GM21717 (cell line): ENCODE results near the gene SPEN.
A peak's percentile ranks its signal among the peaks of the same experiment; 100 is the strongest.
"Not testable (repeated sequence)": the region's sequence is repeated elsewhere in the genome, so short reads cannot be mapped to it uniquely, and the experiment has no call there.

Source experiments
- ATAC-seq: cut with Tn5 transposase; IDR thresholded peaks from one replicate; pipeline ENCODE4 v1.9.1; 2021; ENCODE audit warnings: mild to moderate bottlenecking, moderate library complexity; ENCODE audit not compliant: unreplicated experiment

The SPEN gene

DNA sequence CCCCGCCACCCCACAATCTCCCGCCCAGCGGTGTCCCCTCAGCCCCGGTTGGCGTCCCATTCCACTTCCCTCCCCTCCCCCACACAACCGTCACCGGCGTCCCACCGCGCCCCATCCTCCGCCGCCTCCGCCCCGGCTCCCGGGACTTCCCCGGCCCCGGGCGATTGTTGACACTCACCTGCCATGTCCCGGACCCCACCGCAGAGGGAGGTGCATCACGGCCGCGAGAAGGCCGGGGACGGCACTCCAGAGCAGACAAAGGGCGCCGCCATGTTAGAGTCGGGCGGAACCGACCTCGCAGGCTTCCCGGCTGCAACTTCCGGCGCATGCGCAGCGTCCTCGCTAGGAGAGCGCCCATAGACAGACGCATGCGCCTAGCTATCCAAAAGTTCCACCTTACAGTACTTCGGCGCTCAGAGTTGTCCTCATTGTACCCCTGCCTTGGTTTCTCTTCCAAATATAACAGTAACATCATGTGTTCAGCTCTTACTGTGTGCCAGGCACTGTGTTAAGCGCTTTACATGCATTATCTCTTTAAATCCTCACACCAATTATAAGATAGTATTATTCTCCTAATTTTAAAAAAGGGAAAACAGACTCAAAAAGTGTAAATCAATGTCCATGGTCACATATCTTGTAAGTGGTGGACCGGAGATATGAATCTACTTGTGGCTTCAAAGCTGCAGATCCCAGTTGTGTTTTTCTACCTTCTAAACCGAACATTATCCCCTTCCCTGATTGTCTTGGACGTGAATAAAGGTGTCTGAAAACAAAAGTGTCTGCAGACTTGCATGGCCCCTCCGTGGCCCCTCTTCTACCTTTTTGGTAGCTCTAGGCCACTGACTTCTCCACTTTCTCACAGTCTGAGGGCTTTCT, 128.5 kb downstream of the SPEN start, which contains the start of gene ZBTB17:
ZBTB17 (minus strand) TSS at position 297 of the 876 bp plus-strand sequence. CDS start 27,606 bp downstream, outside the sequence.
- peak; percentile 54 for ATAC-seq

DNA sequence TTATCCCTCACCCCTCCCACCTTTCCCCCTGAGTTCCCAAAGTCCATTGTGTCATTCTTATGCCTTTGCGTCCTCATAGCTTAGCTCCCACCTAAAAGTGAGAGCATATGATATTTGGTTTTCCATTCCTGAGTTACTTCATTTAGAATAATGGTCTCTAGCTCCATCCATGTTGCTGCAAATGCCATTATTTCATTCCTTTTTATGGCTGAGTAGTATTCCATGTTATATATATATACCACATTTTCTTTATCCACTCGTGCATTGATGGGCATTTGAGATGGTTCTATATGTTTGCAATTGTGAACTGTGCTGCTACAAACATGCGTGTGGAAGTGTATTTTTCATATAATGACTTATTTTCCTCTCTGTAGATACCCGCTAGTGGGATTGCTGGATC, 130.4 kb downstream of the SPEN start:
- not testable (repeated sequence) for ATAC-seq

DNA sequence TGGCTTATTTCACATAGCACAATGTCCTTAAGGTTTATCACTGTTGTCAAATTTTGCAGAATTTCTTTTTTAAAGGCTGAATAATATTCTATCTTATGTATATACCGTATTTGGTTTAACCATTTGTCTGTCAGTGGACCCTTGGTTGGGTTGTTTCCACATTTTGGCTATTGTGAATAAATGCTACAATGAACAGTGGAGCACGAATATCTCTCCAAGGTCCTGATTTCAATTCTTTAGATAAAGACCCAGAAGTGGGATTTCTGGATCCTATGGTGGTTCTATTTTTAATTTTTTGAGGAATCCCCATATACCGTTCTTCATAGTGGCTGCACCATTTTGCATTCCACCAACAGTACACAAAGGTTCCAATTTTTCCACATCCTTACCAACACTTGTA, 134.2 kb downstream of the SPEN start:
- ATAC-seq: no peak

DNA sequence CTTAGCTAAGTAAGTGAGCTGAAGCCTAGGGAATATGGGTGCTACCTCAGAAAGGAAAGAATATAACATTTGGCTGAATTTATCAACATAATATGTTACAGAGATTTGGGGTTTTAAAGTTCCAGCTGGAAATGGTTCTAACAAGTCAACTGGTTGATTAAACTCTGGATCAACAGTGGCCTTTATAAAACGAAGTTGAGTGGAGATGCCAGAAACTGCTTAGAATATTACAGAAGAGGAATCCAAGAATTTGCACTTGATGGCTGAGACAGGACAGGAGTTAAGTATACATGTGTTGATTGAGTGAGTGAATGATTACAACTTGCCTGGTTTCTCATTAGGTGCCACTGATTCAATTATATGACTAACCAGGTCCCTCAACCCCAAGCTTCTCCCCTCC, 135.8 kb downstream of the SPEN start:
- no peak for ATAC-seq

DNA sequence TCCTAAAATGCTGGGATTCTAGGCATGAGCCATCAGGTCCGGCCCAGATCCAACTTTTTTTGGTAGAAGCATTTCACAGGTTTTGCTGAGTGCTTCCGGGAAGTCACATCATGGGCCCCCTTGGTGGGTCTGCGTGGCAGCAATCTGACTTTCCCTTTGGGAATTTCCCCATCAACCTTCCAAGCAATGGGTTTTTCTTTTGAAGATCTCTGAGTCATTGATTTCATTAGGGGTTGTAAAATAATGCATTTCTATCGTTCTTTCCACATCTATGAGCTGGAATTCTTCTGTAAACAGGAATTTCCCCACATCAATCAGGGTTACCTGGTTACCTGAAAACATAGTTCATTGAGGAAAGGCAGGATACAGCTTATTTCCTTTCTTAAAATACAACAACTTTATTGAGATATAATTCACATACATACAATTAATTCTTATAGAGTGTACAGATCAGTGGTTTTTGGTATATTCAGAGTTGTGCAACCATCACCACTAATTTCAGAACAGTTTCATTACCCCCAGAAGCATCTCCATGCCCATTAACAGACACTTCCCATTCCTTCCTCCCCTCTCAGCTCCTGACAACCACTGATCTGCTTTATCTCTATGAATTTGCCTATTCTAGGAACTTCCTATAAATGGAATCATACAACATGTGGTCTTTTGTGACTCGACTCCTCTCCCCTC, 138.2 kb downstream of the SPEN start:
- ATAC-seq: no peak

DNA sequence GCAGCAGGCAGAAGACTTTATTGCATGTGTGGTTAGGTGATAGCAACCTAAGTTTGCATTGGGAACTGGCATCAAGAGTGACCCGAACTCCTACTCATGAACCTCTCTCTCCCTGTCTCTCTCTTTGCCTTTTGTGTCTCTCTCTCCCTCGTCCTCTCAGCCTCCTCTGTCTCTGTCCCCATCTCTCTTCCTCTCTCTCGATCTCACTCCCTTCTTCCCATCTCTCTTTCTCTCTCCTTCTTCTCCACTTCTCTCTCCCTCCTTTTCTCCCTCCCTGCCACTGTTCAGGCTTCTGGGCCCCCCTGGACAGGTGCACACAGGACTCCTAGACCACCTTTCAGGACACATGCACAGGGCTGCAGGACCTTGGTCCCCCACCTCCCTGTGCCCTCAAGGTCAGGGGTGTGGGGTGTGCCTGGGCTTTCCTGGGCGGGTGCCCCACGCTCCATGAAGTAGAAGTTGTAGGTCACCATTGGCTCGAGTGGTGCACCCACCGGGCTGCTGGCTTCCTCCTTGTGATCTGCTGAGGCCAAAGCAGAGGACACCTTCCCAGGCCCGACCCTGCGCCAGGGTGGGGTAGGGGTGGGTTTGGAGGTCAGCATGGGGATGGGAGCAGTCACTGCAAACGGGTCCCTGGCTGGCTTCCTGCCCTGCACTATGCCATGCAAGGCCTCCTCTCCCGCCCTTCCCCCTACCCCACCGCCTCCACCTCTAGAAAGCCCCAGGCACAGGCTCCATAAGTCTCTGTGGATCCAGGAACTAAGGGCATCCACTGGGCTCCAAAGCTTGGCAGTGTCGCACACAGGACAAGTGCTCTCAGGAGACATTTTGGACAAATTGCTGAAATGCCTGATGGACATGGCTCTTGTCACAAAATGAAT, 141.6 kb downstream of the SPEN start:
- ATAC-seq: no peak

DNA sequence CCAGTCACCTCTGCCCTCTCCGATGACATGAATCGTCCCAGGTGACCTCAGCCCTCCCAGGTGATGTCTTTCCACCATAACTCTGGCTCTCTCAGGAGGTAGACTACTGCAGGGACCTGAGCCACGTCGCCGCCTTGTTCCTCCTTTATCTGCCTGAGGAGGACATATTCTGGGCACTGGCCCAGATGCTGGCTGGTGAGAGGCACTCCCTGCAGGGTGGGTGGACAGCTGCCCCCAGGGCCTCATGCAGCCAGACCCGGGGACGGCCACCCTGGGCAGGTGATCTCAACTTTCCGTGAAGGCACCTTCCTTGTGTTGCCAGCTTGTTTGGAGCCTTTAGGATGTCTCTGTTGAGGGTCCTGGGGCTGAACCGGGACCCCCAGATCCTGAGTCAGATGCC, 142.3 kb downstream of the SPEN start:
- no peak for ATAC-seq
